GM23248 (cell line): ENCODE results near the gene GALNT2. TPM values are rescaled to one million over a fixed set of nuclear protein-coding genes. Genes with fewer than 3 reads are reported as not detected.

Source experiments
- DNase-seq: peaks from one replicate; pipeline ENCODE4 v3.0.0-alpha.2; 2015
- H2AFZ ChIP-seq: fragments of 200-600 bp; sonication (generic); 2 replicates; pipeline ENCODE4 v1.6.1; 2016; ENCODE audit warnings: antibody characterized with exemption
- H3F3A ChIP-seq: fragments of 200-600 bp; sonication (generic); 2 replicates; pipeline ENCODE4 v1.6.1; 2016; ENCODE audit warnings: mild to moderate bottlenecking, antibody characterized with exemption, mixed run types; ENCODE audit not compliant: insufficient read depth
- H3K27ac ChIP-seq: fragments of 200-600 bp; sonication (generic); 2 replicates; pipeline ENCODE4 v1.5.1; 2016; ENCODE audit warnings: mild to moderate bottlenecking
- H3K27me3 ChIP-seq: fragments of 200-600 bp; sonication (generic); replicated peaks from 2 replicates; pipeline ENCODE4 v1.6.1; 2016; ENCODE audit warnings: mild to moderate bottlenecking; ENCODE audit not compliant: insufficient read depth
- H3K36me3 ChIP-seq: fragments of 200-600 bp; sonication (generic); 2 replicates; pipeline ENCODE4 v1.6.1; 2016; ENCODE audit warnings: low read depth, mild to moderate bottlenecking
- H3K4me1 ChIP-seq: fragments of 200-600 bp; sonication (generic); 2 replicates; pipeline ENCODE4 v1.6.1; 2016; ENCODE audit warnings: mild to moderate bottlenecking; ENCODE audit not compliant: insufficient read depth
- H3K4me2 ChIP-seq: fragments of 200-600 bp; sonication (generic); one replicate; pipeline ENCODE4 v1.6.1; 2016; ENCODE audit warnings: mild to moderate bottlenecking; ENCODE audit not compliant: unreplicated experiment
- H3K4me3 ChIP-seq: fragments of 200-600 bp; sonication (generic); 2 replicates; pipeline ENCODE4 v1.5.1; 2016; ENCODE audit warnings: mild to moderate bottlenecking
- H3K79me2 ChIP-seq: fragments of 200-600 bp; sonication (generic); 2 replicates; pipeline ENCODE4 v1.6.1; 2016; ENCODE audit warnings: mild to moderate bottlenecking; ENCODE audit not compliant: insufficient read depth
- H3K9ac ChIP-seq: fragments of 200-600 bp; sonication (generic); 2 replicates; pipeline ENCODE4 v1.6.1; 2016; ENCODE audit warnings: mild to moderate bottlenecking
- H3K9me2 ChIP-seq: fragments of 200-600 bp; sonication (generic); 2 replicates; pipeline ENCODE4 v1.6.1; 2016; ENCODE audit warnings: mixed run types, mild to moderate bottlenecking, moderate library complexity; ENCODE audit not compliant: insufficient read depth
- H3K9me3 ChIP-seq: fragments of 200-600 bp; sonication (generic); one replicate; pipeline ENCODE4 v1.6.1; 2017; ENCODE audit warnings: low read depth
- H4K20me1 ChIP-seq: fragments of 200-600 bp; sonication (generic); 2 replicates; pipeline ENCODE4 v1.6.0; 2016; ENCODE audit not compliant: insufficient read depth
- EZH2 ChIP-seq: fragments of 200-600 bp; sonication (generic); IDR thresholded peaks from 2 replicates; pipeline ENCODE4 v1.6.1; 2018; ENCODE audit warnings: antibody characterized with exemption, mild to moderate bottlenecking; ENCODE audit not compliant: insufficient read depth, poor library complexity, severe bottlenecking
- EZH2phosphoT487 ChIP-seq: fragments of 200-600 bp; sonication (generic); IDR thresholded peaks from 2 replicates; pipeline ENCODE4 v1.6.1; 2018; ENCODE audit warnings: antibody characterized with exemption, moderate library complexity, mild to moderate bottlenecking, low read depth; ENCODE audit not compliant: insufficient read depth
- WGBS, 2 experiments: methylation state at CpG; one replicate each; pipeline ENCODE4 v1.1.6; 2015 to 2017; ENCODE audit warnings: low lambda C conversion rate in 2 of 2, low coverage in 1 of 2; ENCODE audit errors: missing lambda C conversion rate in 2 of 2; 5-methylcytosine and 5-hydroxymethylcytosine counted together
- in situ Hi-C: fragments of 300-500 bp; cut with MboI; formaldehyde crosslinking; loops from 2 replicates; pipeline ENCODE4 v1.15.0; 2020
- polyA plus RNA-seq: library from polyadenylated mRNA; unstranded; fragments of >200 nt; fragmentation: Nextera tagmentation; extraction: Ambion mirVana; gene quantifications from 2 replicates; pipeline ENCODE4 v1.2.1, GENCODE V29; 2016
- total RNA-seq: library from RNA; depleted of rRNA; stranded (reverse); fragments of >200 nt; shearing (Covaris generic); gene quantifications from 2 replicates; pipeline ENCODE4 v1.2.3, GENCODE V29; 2014

Gene GALNT2
- total and polyA plus RNA-seq, 2 experiments from 2014 or later, result 111 to 124 TPM

DNA sequence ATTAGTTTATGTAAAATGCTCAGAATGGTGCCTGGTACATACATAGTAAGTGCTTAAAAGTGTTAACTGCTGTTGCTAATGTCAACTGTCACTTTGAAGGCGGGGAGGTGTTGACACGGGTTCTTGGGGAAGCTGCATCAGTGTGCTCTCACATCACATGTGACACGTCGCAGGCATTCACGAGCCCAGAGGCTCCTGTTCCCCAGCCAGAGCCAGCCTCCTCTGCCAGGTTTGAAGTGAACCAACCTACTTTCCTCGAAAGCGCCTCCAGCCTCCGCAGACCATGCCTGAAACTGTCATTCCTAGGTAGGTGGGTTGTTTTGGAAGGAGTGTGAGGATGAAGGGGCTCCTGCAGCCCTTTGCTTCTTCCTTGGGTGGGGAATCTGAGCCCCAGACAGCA, 13.8 kb downstream of the GALNT2 start:
- Histone ChIP-seq H3K27me3 (no peaks in the 10 kb centered on the region), H3K36me3 (no peaks in the 10 kb centered on the region), H3K4me1 (peaks cover 52% of the 10 kb centered on the region), H2AFZ (no peak overlapping the region), H3K9ac (no peak overlapping the region), H3K9me2 (no peaks in the 10 kb centered on the region), H3K4me2 (no peak overlapping the region), H3F3A (peaks cover 60% of the 10 kb centered on the region), H3K9me3 (no peaks in the 10 kb centered on the region), H4K20me1 (0 out of 2 replicates have a peak, but pooled peaks cover 3% of the 10 kb centered on the region), H3K4me3 (no peak overlapping the region), H3K79me2 (peaks cover 93% of the 10 kb centered on the region), H3K27ac (no peak overlapping the region)
- in situ Hi-C loops, result no loop called here
- DNase-seq, result no peak
- 70 to 71% methylated on average over 8 of the region's 8 CpGs for WGBS, 2 experiments
- TF ChIP-seq EZH2 (no peak), EZH2phosphoT487 (no peak)

- no peaks in the 10 kb centered on the region for H3K9me3 ChIP-seq
- 72 to 77% methylated on average over 8 of the region's 8 CpGs for WGBS, 2 experiments
- no peak for DNase-seq
- no peaks in the 10 kb centered on the region for H3K27me3 ChIP-seq
- H4K20me1 ChIP-seq, result 0 out of 2 replicates have a peak, but pooled peaks cover 3% of the 10 kb centered on the region
- H3K36me3 ChIP-seq, result no peaks in the 10 kb centered on the region
- no peak overlapping the region for H2AFZ ChIP-seq
- no peak overlapping the region for H3K4me3 ChIP-seq
- TF ChIP-seq EZH2phosphoT487 (no peak), EZH2 (no peak)
- no peak overlapping the region for H3K9ac ChIP-seq
- peaks cover 93% of the 10 kb centered on the region for H3K79me2 ChIP-seq
- H3K4me1 ChIP-seq, result peaks cover 61% of the 10 kb centered on the region
- no peaks in the 10 kb centered on the region for H3K9me2 ChIP-seq
- peaks cover 69% of the 10 kb centered on the region for H3F3A ChIP-seq
- in situ Hi-C loops, result no loop called here
- no peak overlapping the region for H3K27ac ChIP-seq
- no peak overlapping the region for H3K4me2 ChIP-seq
Measured at GRCh38 chr1:230081751-230082150, 14.7 kb downstream of the GALNT2 start.

- Histone ChIP-seq H3K4me1 (peaks cover 61% of the 10 kb centered on the region), H3K9ac (no peak overlapping the region), H3K4me3 (no peak overlapping the region), H3K4me2 (no peak overlapping the region), H3F3A (peaks cover 71% of the 10 kb centered on the region), H3K27me3 (no peaks in the 10 kb centered on the region), H3K79me2 (peaks cover 93% of the 10 kb centered on the region), H2AFZ (no peak overlapping the region), H3K36me3 (no peaks in the 10 kb centered on the region), H3K9me3 (no peaks in the 10 kb centered on the region), H3K9me2 (no peaks in the 10 kb centered on the region), H3K27ac (no peak overlapping the region), H4K20me1 (0 out of 2 replicates have a peak, but pooled peaks cover 3% of the 10 kb centered on the region)
- DNase-seq, result no peak
- in situ Hi-C loops, result no loop called here
- TF ChIP-seq EZH2phosphoT487, result no peak
- no peak for TF ChIP-seq EZH2
- 95 to 96% methylated on average over 4 of the region's 4 CpGs for WGBS, 2 experiments
Measured at GRCh38 chr1:230082211-230082610, 15.2 kb downstream of the GALNT2 start.

GRCh38 chr1:230083053-230083452, 16.0 kb downstream of the GALNT2 start:
- no peak overlapping the region for H3K9ac ChIP-seq
- no peaks in the 10 kb centered on the region for H4K20me1 ChIP-seq
- H3K9me3 ChIP-seq, result no peaks in the 10 kb centered on the region
- H3K79me2 ChIP-seq, result peaks cover 93% of the 10 kb centered on the region
- no peaks in the 10 kb centered on the region for H3K9me2 ChIP-seq
- no peak for DNase-seq
- peaks cover 61% of the 10 kb centered on the region for H3K4me1 ChIP-seq
- in situ Hi-C loops, result no loop called here
- H3K4me3 ChIP-seq, result no peak overlapping the region
- TF ChIP-seq EZH2 (no peak), EZH2phosphoT487 (no peak)
- WGBS, 2 experiments, result 99% methylated on average over 7 to 9 of the region's 9 CpGs
- H2AFZ ChIP-seq, result no peak overlapping the region
- H3K36me3 ChIP-seq, result no peaks in the 10 kb centered on the region
- no peak overlapping the region for H3K4me2 ChIP-seq
- no peaks in the 10 kb centered on the region for H3K27me3 ChIP-seq
- peaks cover 63% of the 10 kb centered on the region for H3F3A ChIP-seq
- peak overlapping the region; percentile 95; the same call in 1 of the 2 replicates for H3K27ac ChIP-seq
